NCI-H2171 treated with DMSO at 0.1 percent for 48 hours (cell line): Measurements from ENCODE around the gene CELF5.
"Not testable (repeated sequence)": the region's sequence is repeated elsewhere in the genome, so short reads cannot be mapped to it uniquely, and the experiment has no call there.

Source experiments
- DNase-seq: peaks from one replicate; lab custom pipeline; 2025; lab: John Stamatoyannopoulos, UW

The CELF5 gene

GRCh38 chr19:3274245-3274941 is 49.9 kb downstream of the CELF5 start:
- DNase-seq: no peak

- DNase-seq: peak; percentile 85
Measured at GRCh38 chr19:3274942-3275582, 50.6 kb downstream of the CELF5 start.

- DNase-seq: peak; percentile 95
Measured at GRCh38 chr19:3275583-3276340, 51.3 kb downstream of the CELF5 start.

- DNase-seq: peak; percentile 93
Measured at GRCh38 chr19:3276341-3276799, 51.9 kb downstream of the CELF5 start.

GRCh38 chr19:3277649-3278048 is 53.2 kb downstream of the CELF5 start:
- DNase-seq: no peak

GRCh38 chr19:3278294-3278693 is 53.8 kb downstream of the CELF5 start:
- DNase-seq: no peak

- no peak for DNase-seq
Measured at GRCh38 chr19:3278749-3279148, 54.3 kb downstream of the CELF5 start.

- no peak for DNase-seq
Measured at GRCh38 chr19:3279306-3279705, 54.8 kb downstream of the CELF5 start.

GRCh38 chr19:3281026-3281425 is 56.6 kb downstream of the CELF5 start:
- no peak for DNase-seq

GRCh38 chr19:3282155-3282554 is 57.7 kb downstream of the CELF5 start:
- no peak for DNase-seq

GRCh38 chr19:3282564-3282963 is 58.1 kb downstream of the CELF5 start:
- DNase-seq: no peak

GRCh38 chr19:3283246-3283751 is 58.8 kb downstream of the CELF5 start:
- DNase-seq: no peak

GRCh38 chr19:3283886-3284657 is 59.6 kb downstream of the CELF5 start:
- no peak for DNase-seq

- no peak for DNase-seq
Measured at GRCh38 chr19:3284759-3285646, 60.5 kb downstream of the CELF5 start.

GRCh38 chr19:3285647-3286176 is 61.3 kb downstream of the CELF5 start:
- no peak for DNase-seq

- no peak for DNase-seq
Measured at GRCh38 chr19:3287814-3288213, 63.4 kb downstream of the CELF5 start.

GRCh38 chr19:3288437-3288836 is 64.0 kb downstream of the CELF5 start:
- not testable (repeated sequence) for DNase-seq

GRCh38 chr19:3289971-3290569 is 65.6 kb downstream of the CELF5 start:
- DNase-seq: peak; percentile 88

- DNase-seq: not testable (repeated sequence)
Measured at GRCh38 chr19:3290858-3291257, 66.4 kb downstream of the CELF5 start.

GRCh38 chr19:3291644-3292043 is 67.2 kb downstream of the CELF5 start:
- no peak for DNase-seq
